HG03196 (cell line): ENCODE results near the gene TOM1L2.
"Not testable (repeated sequence)": the region's sequence is repeated elsewhere in the genome, so short reads cannot be mapped to it uniquely, and the experiment has no call there.

Experiments
- ATAC-seq: cut with Tn5 transposase; IDR thresholded peaks from one replicate; pipeline ENCODE4 v1.9.1; 2021; ENCODE audit not compliant: unreplicated experiment

TOM1L2 gene

DNA sequence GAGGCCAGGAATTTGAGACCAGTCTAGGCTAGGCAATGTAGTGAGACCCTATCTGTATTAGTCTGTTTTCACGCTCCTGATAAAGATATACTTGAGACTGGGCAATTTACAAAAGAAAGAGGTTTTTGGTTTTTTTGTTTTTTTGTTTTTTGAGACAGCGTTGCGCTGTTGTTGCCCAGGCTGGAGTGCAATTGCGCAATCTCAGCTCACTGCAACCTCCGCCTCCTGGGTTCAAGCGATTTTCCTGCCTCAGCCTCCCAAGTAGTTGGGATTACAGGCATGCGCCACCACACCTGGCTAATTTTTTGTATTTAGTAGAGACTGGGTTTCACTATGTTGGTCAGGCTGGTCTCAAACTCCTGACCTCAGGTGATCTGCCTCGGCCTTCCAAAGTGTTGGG lies 23.7 kb upstream of the TOM1L2 start:
- not testable (repeated sequence) for ATAC-seq

DNA sequence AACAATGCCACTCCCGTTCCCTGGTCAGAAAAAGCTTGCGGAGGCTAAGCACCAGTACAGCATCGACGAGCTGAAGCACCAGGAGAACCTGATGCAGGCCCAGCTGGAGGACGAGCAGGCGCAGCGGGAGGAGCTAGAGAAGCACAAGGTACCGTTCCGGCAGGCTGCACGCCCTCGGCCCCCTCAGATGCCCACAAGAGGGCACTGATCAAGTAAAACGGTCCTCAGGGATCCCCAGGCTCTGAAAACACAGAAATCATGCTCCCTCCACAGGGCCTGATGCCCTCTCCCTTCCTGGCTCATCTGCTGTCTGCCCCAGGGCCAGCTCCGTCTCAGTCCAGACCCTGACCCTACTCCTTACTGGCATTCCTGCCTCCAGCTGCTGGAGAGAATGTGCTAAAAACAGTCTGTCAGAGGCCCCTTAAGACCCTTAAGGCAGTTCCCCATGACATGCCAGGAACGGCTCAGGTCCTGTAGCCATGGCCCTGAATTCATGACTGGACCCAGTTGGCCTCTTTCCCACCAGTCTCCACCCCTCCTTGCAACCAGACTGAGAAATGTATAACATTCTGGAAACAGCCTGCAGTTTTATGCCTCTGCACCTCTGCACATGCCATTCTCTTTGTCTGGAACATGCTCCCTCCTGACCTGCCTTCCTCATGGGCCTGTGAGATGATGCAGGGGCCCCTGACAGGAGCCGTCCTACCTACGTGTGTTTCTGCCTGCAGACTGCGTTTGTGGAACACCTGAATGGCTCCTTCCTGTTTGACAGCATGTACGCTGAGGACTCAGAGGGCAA lies 22.3 kb upstream of the TOM1L2 start:
- ATAC-seq, result no peak

DNA sequence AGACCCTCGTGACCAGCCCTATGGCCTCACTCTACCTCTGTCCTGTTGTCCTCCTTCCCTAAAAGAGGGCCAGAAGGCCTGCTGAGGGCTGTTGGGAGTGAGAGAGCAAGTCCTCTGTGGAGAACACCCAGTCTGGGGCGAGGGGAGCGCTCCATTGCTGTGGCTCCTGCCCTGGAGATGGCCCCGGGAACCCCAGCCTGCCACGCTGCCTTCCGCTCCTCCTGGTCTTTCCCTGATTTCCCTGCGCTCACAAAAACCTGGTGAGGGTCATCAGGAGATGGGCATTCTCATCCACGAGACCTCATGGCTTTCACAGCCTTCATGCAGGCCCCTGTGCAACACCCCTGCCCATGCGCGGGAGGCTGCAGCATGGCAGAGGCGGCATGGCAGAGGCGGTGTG lies 21.7 kb upstream of the TOM1L2 start:
- ATAC-seq, result no peak

DNA sequence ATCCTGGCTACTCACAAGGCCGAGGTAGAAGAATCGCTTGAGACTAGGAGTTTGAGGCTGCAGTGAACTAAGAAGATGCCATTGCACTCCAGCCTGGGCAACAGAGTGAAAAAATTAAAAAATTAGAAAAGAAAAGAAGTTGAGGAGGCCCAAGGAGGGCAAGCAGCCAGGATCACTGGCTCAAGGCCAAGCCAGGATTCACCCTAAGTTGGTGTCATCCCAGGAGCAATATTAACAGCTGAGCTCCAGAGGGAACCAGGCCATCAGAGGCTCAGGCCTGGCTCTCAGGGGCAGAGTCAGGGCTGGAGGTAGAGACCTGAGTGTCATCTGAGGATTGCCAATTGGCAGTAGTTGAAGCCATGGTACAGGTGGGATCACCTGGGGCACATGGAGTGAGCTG lies 21.2 kb upstream of the TOM1L2 start:
- ATAC-seq, result no peak

DNA sequence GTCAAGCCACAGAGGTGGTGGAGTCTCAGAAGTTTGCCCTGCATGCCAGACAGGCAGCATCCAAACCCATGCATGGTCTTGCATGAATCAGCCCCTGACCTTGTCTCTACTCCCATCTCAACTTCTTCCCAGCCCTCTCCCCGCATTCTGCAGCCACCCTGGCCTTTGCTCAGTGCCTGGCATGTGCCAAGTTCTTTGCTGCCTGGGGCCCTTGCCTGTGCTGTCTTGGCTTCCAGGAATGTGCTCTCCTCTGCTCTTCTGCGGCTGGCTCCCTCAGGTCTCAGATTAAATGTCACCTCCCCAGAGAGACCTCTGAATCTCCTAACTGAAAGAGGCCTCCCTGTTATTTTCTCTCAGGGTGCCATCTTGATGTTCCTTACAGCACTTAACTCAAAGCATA lies 18.1 kb upstream of the TOM1L2 start:
- ATAC-seq, result no peak

DNA sequence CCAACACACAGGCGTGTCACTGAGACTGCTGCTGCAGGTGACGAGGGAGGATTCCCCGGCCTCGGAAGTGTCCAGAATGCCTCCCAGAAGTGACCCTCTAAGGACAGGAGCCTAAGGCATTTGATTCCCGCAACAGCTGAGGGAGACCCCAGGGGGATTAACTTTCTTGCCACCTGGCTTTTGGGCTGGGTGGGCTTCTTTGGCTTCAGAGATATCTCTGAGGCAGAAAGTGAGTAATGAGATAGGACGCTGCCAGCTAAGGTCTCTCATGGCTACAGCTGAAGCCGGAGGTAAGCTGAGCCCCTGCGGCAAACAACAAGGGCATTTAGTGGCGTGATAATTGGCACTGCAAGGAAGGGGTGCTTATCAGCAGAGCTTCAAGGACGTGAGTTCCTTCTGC lies 17.4 kb upstream of the TOM1L2 start:
- ATAC-seq, result no peak

DNA sequence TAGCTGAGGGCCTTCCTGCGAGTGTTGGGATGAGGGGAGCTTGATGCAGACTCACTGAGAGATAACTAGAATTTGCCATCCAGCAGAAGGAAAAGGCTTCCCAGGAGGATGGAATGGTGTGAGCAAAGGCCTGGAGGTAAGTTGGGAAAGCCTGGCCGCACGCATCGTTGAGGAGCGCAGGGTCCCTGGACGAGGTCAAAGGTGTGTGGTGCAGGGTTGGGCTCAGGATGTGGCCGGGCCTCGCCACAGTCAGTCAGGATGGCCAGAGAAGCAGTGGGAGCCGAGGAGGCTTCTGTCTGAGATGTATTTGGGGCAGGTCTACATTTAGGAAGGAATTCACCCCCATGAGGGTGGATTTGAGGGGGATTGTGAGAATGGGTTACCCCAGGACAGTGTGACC lies 16.9 kb upstream of the TOM1L2 start:
- ATAC-seq, result no peak

DNA sequence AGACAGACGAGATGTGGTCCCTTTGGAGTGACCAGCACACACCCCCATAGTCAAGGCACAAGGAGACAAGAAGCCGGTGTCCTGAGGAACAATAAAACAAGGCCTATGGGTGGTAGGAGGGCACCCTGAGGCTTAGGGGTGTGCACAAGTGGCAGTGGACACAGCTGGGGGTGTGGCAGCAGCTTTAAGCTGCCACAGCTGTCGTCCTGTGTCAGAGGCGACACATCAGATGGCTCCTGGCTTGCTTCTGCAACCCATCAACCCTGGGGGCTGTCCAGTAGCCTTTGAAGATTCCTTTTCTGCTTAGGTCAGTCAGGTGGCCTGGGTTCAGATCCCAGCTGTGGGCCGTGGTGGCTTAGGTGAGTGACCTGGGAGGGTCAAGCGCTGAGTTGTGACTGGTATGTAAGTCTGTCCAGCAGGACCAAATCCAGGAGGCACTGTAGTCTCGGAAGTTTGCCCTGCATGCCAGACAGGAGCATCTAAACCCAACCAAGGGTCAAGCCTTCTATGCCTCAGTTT lies 16.3 kb upstream of the TOM1L2 start:
- ATAC-seq, result no peak

DNA sequence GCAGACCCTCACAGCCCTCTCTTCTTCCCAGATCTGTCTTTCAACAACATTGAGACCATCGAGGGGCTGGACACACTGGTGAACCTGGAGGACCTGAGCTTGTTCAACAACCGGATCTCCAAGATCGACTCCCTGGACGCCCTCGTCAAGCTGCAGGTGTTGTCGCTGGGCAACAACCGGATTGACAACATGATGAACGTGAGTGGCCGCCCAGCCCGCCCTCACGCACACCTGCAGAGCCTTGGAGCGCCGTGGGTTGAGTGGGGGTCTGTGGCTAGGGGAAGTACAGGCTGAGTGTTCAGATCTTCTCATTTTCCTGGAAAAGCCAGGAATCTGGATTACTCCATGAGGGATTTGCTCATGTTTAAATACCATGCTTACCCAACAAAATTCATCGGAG lies 15.7 kb upstream of the TOM1L2 start:
- no peak for ATAC-seq

DNA sequence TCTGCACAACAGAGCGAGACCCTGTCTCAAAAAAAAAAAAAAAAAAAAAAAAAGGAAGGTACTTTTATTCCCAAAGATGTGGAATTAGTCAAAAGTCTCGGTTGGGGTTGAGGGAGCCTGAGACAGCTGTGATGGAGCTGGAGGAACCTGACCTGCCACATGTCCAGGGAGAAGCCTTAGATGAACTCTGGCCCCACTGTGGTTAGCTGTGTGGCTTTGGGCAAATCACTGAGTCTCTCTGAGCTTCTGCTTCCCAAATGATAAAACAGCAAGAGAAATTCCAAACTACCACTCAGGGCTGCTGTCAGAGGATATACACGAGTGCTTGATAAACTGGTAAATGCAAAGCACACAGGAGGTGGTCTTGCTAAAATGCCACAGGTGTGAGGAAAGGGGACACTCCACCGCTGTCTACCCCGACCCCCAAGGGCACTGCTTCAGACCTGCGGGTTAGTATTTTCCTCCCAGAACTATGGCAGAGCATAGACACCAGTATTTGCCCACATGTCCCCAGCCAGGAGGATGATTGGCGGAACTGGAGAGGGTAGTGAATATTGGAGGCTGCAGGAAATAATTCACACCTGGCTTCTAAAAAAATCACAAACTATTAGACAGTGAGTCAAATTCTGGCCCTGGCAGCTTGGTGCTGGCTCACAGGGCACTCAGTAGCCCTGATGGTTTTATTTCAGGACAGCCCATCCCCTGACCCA lies 15.1 kb upstream of the TOM1L2 start:
- no peak for ATAC-seq

DNA sequence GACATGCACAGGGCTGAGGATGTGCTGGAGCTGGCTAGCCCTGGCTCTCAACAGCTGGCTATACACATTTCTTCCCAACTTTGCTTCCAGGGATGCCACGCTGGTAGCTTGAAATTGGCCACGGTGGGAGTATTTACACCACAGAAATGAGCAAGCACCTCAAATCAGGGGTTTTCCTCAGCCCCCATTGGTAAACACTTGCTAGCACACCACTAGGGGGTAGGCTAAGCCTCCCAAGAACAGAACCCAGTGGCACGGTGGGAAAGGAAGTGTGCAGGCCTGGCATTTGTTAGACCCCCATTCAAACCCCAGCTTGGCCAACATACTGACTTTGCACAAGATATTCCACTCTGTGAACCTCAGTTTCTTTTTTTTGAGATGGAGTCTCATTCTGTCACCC lies 13.4 kb upstream of the TOM1L2 start:
- no peak for ATAC-seq

DNA sequence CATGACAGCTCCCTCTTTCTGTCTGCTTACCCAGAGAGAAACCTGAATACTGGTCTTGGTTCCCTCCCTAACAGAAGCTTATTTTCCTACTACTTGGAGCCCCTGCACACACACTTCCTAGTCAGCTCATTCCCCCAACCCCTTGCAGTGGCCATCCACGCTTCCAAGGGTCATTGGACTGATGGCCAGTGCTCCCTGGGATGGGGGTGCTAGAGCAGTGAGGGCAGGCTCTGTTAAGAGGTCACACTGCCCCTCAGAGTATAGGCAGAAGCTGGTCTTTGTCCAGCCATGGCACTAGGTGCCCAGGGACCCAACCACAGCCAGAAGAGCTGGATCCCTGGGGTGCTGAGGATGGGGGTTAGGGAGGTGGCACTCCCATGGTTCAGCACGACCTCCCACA lies 13.0 kb upstream of the TOM1L2 start:
- ATAC-seq, result no peak

DNA sequence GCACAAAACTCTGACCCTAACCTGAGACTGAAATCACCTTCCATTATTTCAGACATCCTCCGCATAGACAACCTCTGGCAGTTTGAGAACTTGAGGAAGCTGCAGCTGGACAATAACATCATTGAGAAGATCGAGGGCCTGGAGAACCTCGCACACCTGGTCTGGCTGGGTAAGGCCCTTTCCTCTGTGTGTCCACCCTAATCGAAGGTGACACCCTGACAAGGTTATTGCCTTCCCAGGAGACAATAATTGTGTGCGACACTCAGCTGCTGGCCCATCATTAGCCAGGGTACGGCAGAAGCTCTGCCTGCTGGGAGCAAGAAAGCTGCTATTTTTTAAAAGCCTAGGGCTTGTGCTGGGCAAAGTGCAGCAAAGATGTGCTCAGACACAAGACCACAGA lies 11.6 kb upstream of the TOM1L2 start:
- ATAC-seq, result no peak

DNA sequence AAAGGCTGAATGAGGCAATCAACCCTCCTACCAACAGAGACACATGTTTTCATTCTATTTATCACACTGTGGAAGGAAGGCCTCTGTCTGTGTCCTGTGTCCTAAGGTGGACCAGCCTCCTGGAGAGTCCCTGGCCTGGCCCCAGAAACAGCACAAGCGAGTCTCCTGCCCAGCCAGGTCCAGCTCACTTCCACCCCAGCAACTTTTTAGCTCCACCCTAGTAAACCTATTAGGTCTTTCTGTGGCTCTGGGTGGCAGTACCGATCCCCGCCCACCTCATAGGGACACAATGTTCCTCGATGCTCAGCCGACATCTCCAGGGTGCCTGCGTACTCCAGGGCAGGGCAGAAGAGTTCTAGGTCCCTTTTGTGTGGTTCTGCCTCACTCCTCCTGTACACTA lies 11.2 kb upstream of the TOM1L2 start:
- ATAC-seq, result no peak

DNA sequence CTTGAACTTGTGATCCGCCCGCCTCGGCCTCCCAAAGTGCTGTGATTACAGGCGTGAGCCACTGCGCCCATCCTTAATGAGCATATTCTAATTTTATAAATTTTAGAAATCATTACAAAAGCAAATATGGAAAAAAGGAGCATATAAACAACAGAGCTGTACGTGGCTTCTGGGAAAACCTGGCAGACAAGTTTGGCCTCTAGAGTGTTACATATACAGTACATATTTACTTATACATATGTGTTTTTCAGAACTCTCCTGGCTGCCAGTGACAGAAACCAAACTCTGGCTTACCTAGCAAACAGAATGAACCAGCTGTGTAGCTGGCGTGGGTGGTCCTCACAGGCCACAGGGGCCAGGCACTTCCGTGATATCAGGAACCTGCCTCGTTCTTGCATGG lies 10.6 kb upstream of the TOM1L2 start:
- ATAC-seq, result no peak

DNA sequence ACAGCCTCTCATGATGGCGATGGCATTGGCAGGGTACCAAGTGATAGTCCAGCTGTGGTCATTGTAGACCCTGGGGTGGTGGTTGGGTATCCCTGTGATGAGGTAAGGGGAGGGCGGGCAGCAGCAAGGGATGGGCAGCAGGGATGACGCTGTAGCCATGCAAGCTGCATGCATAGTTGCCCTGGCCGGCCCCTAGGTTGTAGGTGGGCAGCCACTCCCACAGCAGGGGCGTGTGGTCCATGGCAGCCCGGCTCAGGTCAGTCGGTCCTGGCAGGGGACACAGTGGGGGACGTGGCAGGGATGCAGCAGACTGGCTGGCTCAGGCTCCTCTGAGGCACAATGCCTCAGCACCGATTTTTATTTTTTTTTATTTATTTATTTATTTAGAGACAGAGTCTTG lies 9.1 kb upstream of the TOM1L2 start:
- ATAC-seq, result no peak

DNA sequence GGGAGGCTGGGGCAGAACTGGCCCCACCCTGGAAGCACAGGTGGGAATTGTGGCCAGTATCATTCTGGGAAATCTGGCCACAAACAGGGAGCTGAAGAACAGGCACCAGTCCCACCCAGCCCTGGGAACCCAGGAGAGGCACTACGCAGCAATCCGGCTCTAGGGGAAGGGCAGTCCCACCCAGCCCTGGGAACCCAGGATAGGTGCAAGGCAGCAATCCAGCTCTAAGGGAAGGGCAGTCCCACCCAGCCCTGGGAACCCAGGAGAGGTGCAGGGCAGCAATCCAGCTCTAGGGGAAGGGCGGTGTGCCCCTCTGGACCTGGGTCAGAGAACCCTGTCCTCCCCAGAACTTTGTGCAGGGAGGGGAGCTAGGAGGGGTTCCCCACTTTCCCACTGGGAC lies 7.6 kb upstream of the TOM1L2 start:
- ATAC-seq, result no peak

DNA sequence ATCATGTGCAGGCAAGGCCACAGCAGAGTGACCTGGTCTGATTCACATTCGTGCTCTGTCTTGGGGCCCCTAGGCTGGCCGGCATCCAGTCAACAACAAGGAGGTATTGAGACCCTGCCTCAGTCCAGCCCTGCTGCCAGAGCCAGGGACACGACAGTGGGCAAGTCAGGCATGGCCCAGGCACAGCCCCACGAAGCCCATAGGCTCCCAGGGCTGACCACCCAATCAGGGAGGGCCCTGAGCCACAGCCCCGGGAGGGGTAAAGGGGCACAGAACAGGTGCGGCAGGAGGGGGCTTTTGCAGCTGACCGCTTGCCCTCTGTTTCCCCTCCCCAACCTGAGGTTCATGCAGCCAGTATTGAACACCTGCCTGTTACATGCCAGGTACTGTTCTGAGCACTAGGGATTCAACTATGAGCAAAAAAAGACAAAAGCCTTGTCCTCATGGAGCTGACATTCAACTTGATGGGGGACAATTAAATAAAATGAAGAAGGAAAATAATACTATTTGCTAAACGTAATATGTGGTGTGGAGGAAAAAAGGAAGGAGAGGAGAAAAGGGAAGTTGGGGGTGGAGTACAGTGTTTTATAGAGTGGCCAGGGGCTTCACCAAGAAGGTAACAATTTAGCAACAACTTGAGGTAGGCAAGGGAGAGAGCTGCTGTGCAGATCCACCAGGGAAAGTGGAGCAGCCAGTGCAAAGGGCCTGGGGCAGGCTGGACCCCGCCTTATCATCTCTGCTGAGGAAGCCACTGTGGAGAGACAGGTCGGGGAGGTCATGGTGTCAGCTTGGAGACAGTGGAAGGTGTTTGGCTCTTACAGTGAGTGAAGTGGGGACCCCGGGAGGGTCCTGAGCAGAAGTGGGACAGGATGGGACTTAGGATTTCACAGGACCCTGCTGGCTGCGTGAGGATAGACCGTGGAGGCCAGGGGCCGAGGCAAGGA lies 6.6 kb upstream of the TOM1L2 start:
- no peak for ATAC-seq

DNA sequence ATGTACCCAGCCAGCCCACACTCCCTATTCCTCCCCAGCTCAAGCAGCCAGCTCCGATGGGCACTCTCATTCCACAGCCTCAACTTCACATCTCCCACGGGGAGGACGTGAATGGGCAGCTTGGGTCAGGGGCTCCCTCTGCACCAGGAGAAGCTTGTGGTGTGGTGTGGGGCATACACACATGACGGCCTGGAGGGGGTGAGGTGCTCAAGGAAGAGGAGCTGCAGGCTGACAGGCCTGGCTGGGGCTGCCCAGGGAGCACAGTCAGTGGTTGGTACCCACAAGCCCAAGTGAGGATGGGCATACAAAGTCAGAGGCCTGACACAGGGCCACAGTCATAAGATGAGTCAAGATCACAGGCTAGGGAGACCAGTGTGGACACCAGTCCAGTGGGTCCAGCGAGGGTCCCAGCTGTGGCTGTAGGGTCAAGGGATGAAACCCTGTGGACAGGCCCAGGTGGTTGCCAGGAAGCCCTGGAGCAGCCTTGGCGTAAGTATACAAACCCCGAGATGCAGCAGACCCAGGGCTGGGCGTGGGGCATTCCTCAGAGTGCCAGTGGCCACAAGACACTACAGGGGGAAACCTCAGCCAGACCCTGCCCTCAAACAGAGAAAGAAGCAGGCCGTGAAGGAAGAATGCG lies 4.9 kb upstream of the TOM1L2 start:
- no peak for ATAC-seq

DNA sequence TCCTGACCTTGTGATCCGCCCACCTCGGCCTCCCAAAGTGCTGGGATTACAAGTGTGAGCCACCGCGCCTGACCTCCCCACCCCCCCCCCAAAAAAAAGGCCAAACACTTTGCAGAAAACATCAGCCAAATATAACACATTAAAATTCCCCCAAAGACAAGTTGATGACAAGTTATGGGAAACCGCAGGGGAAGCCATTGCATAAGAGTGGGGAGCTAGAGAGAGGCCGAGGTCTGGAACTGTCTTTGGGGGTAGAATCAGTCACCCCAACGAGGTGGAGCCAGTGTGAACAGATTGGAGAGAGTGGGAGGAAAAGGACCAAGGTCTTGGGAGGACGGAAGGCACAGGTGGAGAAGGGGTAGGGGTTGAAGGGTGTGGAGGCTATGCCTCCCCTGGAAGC lies 3.2 kb upstream of the TOM1L2 start:
- no peak for ATAC-seq

DNA sequence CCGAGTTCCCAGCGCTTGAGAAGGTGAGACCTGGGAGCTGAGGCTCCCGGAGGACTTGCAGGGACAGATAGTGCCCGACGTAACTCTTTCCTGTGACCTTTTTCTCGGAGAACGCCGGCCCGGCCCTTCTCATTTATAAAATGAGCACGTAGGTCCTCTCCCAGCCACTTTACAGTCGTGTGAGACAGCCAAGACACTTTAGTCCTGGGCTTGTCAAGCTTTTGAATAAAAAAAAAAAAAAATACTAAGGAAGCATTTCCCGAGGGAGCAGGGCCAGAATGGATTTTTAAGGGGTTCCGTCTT lies 703 bp upstream of the TOM1L2 start:
- ATAC-seq, result no peak
